ENCODE data around the gene PLEKHH2. TPM values are rescaled to one million over a fixed set of nuclear protein-coding genes. Genes with fewer than 3 reads are reported as not detected.
"Not testable (repeated sequence)": the region's sequence is repeated elsewhere in the genome, so short reads cannot be mapped to it uniquely, and the experiment has no call there.

PLEKHH2 gene
- total RNA-seq, 3 donors from 2014 or later: 0.16 to 0.33 (median 0.26) TPM

DNA sequence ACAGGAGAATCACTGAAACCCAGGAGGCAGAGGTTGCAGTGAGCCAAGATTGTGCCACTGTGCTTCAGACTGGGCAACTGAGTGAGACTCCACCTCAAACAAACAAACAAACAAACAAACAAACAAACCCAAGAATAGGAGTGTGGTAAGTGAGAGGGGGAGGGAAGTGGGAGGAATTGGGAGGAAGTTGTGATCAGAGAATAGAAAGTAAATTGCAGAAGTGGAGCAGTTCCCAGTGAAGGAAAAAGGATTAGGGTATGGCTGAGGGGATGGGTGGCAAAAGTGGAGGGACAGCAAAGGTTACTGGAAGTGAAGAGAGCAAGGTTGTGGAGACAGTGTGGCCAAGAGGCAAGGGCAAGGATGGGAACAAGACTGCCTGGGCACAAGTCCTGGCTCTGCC, 80.3 kb downstream of the PLEKHH2 start:
- ATAC-seq (no peak), DNase-seq (no peak)
- peaks cover 3% of the 10 kb centered on the region for H3K27me3 Mint-ChIP-seq (ENCODE audit: low read depth)
- no peaks in the 10 kb centered on the region for H3K4me1 Mint-ChIP-seq (ENCODE audit: low read depth)
- no peaks in the 10 kb centered on the region for H3K9me3 Mint-ChIP-seq
- no peaks in the 10 kb centered on the region for H3K36me3 Mint-ChIP-seq (ENCODE audit: insufficient read depth)
- H3K4me3 Mint-ChIP-seq: no peak overlapping the region

- Mint-ChIP-seq H3K27me3 (ENCODE audit: low read depth) (peaks cover 3% of the 10 kb centered on the region), H3K4me3 (no peak overlapping the region), H3K36me3 (ENCODE audit: insufficient read depth) (no peaks in the 10 kb centered on the region), H3K9me3 (no peaks in the 10 kb centered on the region), H3K4me1 (ENCODE audit: low read depth) (no peaks in the 10 kb centered on the region)
- DNase-seq: no peak
- ATAC-seq: no peak
Observed at GRCh38 chr2:43718530-43719124, 81.6 kb downstream of the PLEKHH2 start.

DNA sequence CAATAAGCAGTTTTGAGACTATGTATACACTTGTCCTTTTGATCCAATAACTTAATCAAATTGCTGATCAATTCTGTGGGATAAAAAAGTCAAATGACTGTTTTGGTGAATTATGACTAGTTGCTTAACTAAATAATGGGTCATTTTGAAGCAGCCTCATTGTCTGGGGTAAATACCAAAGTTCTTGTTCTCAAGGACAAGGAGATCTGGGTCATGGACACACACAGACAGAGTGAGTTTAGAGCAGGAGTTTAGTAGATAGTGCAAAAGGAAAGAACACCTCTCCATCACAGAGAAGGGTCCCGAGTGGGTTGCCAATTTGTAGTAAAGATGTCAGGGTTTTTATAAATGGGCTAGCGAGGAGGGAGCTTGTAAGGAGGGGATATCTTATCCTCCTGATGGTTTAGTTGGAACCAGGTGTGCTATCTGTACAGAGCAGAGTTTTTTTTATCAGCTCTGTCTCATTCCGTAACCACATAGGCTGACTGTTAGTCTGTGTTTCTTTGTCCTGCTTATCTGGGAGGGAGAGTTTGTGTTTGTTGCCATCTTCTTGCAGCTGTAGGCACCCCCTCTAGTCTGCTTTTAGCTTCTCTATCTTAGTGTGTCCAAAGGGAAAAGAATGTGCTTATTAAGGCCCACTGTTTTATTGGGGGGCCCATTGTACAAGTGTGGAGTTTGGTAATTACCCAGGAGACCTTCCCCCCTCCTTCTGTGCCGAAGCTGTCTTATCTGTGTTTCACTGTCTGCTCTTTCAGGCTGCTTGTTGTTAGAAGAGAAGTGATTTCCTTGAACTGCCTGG, 87.9 kb downstream of the PLEKHH2 start:
- Mint-ChIP-seq H3K27me3 (ENCODE audit: low read depth) (no peaks in the 10 kb centered on the region), H3K9me3 (no peaks in the 10 kb centered on the region), H3K4me3 (no peak overlapping the region), H3K4me1 (ENCODE audit: low read depth) (no peaks in the 10 kb centered on the region), H3K36me3 (ENCODE audit: insufficient read depth) (no peaks in the 10 kb centered on the region)
- DNase-seq: no peak
- ATAC-seq: no peak

DNA sequence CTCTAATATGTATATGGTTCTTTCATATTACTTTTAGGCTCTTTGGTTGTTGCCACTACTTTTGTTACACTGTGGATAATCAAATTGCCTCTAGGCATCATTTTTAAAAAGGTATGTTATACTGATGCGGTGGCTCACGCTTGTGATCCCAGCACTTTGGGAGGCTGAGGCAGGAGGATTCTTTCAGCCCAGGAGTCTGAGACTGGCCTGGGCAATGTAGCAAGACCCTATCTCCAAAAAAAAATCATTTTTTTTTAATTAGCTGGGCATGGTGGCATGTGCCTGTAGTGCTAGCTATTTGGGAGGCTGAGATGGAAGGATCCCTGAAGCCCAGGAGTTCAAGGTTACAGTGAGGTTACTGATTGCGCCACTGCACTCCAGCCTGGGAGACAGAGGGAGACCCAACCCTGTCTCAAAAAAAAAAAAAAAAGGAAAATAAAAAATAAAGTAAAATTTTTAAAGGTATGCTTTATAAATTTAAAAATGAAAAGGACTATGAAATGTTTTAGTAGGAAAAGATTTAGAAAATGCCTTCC, 88.7 kb downstream of the PLEKHH2 start:
- no peaks in the 10 kb centered on the region for H3K36me3 Mint-ChIP-seq (ENCODE audit: insufficient read depth)
- ATAC-seq: no peak
- H3K4me1 Mint-ChIP-seq (ENCODE audit: low read depth): no peaks in the 10 kb centered on the region

GRCh38 chr2:43726961-43727633, 90.0 kb downstream of the PLEKHH2 start:
- not testable (repeated sequence) for ATAC-seq; DNase-seq; H3K4me3 Mint-ChIP-seq; H3K9me3 Mint-ChIP-seq; H3K4me1 Mint-ChIP-seq (ENCODE audit: low read depth); H3K36me3 Mint-ChIP-seq (ENCODE audit: insufficient read depth); H3K27me3 Mint-ChIP-seq (ENCODE audit: low read depth)

More for the DNA sequence above, 88.7 kb downstream of the PLEKHH2 start:
- no peak for DNase-seq
- H3K9me3 Mint-ChIP-seq: no peaks in the 10 kb centered on the region
- H3K27me3 Mint-ChIP-seq (ENCODE audit: low read depth): peaks cover 3% of the 10 kb centered on the region
- H3K4me3 Mint-ChIP-seq: no peak overlapping the region

DNA sequence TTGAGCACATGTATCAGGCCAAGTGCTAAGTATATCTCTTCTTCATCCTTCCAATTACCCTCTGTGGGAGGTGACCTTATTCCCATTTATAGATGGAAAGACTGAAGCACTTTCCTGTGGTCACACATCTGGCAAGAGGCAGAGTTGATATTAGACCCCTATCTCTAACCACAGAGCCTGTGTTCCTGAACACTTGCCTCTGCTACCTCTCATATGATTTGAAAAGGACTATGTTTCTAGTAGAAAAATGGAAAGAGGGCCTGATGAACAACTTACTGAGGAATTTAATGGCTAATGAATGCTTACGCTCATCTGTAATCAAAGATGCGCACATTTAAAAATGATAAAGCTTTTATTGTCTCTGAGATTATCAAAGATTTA, 90.6 kb downstream of the PLEKHH2 start:
- Mint-ChIP-seq H3K27me3 (ENCODE audit: low read depth) (peaks cover 3% of the 10 kb centered on the region), H3K36me3 (ENCODE audit: insufficient read depth) (no peaks in the 10 kb centered on the region), H3K9me3 (no peaks in the 10 kb centered on the region), H3K4me3 (no peak overlapping the region), H3K4me1 (ENCODE audit: low read depth) (no peaks in the 10 kb centered on the region)
- DNase-seq (no peak), ATAC-seq (no peak)

DNA sequence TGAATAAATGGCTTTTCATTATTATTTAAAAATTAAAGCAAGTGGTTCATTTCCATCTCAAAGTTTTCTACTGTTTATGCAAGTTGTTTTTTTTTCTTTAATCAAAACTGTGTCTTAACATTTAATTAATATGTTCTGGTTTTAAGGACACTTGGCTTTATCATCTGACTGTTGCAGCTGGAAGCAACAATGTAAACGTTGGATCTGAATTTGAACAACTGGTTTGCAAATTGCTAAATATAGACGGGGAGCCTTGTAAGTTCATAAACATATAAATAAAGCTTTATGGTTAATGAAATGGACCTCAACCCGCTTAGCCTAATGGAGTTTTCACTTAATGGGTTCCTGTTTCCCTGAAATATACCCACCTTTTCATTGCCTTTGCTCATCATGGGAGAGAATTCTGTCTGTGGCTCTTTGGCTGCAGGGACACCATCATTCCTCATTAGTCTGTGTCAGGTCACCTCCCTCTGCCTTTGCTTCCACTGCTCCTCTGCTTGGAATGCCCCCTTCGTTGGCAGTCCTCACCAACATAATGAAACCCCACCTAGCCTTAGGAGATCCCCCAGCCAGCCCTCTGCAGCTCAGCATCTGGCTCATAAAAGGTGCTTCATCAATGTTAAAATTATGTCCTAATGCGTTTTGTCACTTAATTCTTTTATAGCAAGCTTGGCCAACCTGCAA, 92.6 kb downstream of the PLEKHH2 start:
- Mint-ChIP-seq H3K4me3 (no peak overlapping the region), H3K27me3 (ENCODE audit: low read depth) (peaks cover 3% of the 10 kb centered on the region), H3K4me1 (ENCODE audit: low read depth) (no peaks in the 10 kb centered on the region), H3K9me3 (no peaks in the 10 kb centered on the region), H3K36me3 (ENCODE audit: insufficient read depth) (no peaks in the 10 kb centered on the region)
- DNase-seq (no peak), ATAC-seq (no peak)

- DNase-seq (no peak), ATAC-seq (no peak)
- no peaks in the 10 kb centered on the region for H3K36me3 Mint-ChIP-seq (ENCODE audit: insufficient read depth)
- H3K4me1 Mint-ChIP-seq (ENCODE audit: low read depth): no peaks in the 10 kb centered on the region
- H3K27me3 Mint-ChIP-seq (ENCODE audit: low read depth): peaks cover 3% of the 10 kb centered on the region
- H3K4me3 Mint-ChIP-seq: no peak overlapping the region
- no peaks in the 10 kb centered on the region for H3K9me3 Mint-ChIP-seq
Observed at GRCh38 chr2:43731211-43731610, 94.2 kb downstream of the PLEKHH2 start.

DNA sequence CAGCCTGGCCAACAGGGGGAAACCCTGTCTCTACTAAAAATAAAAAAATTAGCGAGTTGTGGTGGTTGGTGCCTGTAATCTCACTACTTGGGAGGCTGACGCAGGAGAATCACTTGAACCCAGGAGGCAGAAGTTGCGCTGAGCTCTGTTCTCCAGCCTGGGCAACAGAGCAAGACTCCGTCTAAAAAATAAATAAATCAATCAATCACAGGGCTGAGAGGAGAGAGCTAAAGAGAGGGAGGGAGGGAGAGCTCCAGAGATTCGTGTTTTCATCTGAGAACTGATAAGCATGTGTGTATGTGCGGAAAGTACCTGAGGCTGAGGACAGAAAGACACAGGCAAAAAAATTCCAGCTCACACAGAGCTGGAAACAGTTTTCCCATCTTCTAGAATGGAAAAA, 99.6 kb downstream of the PLEKHH2 start:
- no peaks in the 10 kb centered on the region for H3K4me1 Mint-ChIP-seq (ENCODE audit: low read depth)
- DNase-seq: no peak
- H3K9me3 Mint-ChIP-seq: no peaks in the 10 kb centered on the region
- no peaks in the 10 kb centered on the region for H3K27me3 Mint-ChIP-seq (ENCODE audit: low read depth)
- no peak for ATAC-seq
- H3K36me3 Mint-ChIP-seq (ENCODE audit: insufficient read depth): no peaks in the 10 kb centered on the region
- no peak overlapping the region for H3K4me3 Mint-ChIP-seq

DNA sequence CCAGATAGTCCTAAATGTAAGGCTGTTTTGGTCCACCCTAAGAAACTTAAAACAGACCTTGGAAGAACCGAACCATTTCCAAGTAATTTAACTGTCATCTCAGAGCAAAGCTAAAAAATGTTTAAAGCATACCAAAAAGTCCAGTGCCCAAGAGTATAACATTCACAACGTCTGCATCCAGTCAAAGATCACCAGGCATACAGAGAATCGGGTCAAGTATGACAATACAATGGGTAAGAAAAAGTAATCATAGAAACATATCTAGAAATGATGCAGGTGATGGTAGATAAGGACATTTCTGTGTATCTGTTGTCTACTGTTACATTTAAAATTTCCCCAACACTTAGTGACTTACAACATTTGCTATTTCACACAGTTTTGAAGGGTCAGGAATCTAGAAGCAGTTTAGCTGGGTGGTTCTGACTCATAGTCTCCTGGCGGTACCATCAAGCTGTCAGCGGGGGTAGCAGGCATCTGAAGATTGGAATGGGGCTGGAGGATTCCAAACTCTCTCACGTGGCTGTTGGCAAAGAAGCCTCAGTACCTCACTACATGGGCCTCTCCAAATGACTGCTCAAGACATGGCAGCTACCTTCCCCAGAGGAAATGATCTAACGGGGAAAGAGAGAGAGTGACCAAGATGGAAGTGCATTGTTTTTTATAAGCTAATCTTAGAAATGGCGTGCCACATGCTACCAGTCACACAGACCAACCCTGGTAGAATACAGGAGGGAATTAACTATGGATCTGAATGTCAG, 100.2 kb downstream of the PLEKHH2 start:
- Mint-ChIP-seq H3K36me3 (ENCODE audit: insufficient read depth) (no peaks in the 10 kb centered on the region), H3K4me1 (ENCODE audit: low read depth) (no peaks in the 10 kb centered on the region), H3K27me3 (ENCODE audit: low read depth) (no peaks in the 10 kb centered on the region), H3K4me3 (no peak overlapping the region), H3K9me3 (no peaks in the 10 kb centered on the region)
- no peak for DNase-seq
- no peak for ATAC-seq

- Mint-ChIP-seq H3K9me3 (no peaks in the 10 kb centered on the region), H3K36me3 (ENCODE audit: insufficient read depth) (no peaks in the 10 kb centered on the region), H3K27me3 (ENCODE audit: low read depth) (no peaks in the 10 kb centered on the region), H3K4me3 (no peak overlapping the region), H3K4me1 (ENCODE audit: low read depth) (no peaks in the 10 kb centered on the region)
- no peak for DNase-seq
- ATAC-seq: no peak
Observed at GRCh38 chr2:43737855-43738254, 100.8 kb downstream of the PLEKHH2 start.

DNA sequence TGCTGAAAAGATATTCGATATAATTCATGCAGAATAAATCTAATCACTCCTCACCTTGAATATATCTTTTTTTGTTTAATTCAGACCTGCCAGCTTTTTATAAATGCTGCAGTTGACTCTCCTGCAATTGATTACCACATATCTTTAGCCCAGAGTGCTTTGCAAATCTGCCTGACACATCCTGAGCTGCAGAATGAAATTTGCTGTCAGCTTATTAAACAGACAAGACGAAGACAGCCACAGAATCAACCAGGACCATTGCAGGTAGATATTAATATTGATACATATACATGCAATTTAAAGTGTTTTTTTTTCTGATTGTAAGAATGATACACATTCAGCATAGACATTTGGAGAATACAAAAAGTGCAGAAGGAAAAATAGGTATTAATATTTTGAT, 101.2 kb downstream of the PLEKHH2 start:
- H3K27me3 Mint-ChIP-seq (ENCODE audit: low read depth): no peaks in the 10 kb centered on the region
- ATAC-seq (no peak), DNase-seq (no peak)
- H3K4me1 Mint-ChIP-seq (ENCODE audit: low read depth): no peaks in the 10 kb centered on the region
- no peak overlapping the region for H3K4me3 Mint-ChIP-seq
- H3K9me3 Mint-ChIP-seq: no peaks in the 10 kb centered on the region
- no peaks in the 10 kb centered on the region for H3K36me3 Mint-ChIP-seq (ENCODE audit: insufficient read depth)

GRCh38 chr2:43743706-43744105, 106.6 kb downstream of the PLEKHH2 start:
- H3K4me3 Mint-ChIP-seq: no peak overlapping the region
- ATAC-seq (no peak), DNase-seq (no peak)
- no peaks in the 10 kb centered on the region for H3K4me1 Mint-ChIP-seq (ENCODE audit: low read depth)
- H3K27me3 Mint-ChIP-seq (ENCODE audit: low read depth): no peaks in the 10 kb centered on the region
- no peaks in the 10 kb centered on the region for H3K9me3 Mint-ChIP-seq
- H3K36me3 Mint-ChIP-seq (ENCODE audit: insufficient read depth): peaks cover 1% of the 10 kb centered on the region

GRCh38 chr2:43745457-43745856, 108.4 kb downstream of the PLEKHH2 start:
- H3K4me3 Mint-ChIP-seq: no peak overlapping the region
- no peaks in the 10 kb centered on the region for H3K27me3 Mint-ChIP-seq (ENCODE audit: low read depth)
- H3K9me3 Mint-ChIP-seq: no peaks in the 10 kb centered on the region
- no peak for DNase-seq
- H3K36me3 Mint-ChIP-seq (ENCODE audit: insufficient read depth): peaks cover 1% of the 10 kb centered on the region
- no peak for ATAC-seq
- no peaks in the 10 kb centered on the region for H3K4me1 Mint-ChIP-seq (ENCODE audit: low read depth)

Data from activated T-cell treated with anti-CD3 and anti-CD28 coated beads, Interleukin-2, amount 50 U/mL, for 4 hours (primary cell).